Stimulated activated CD8-positive, alpha-beta memory T cell treated with anti-CD3 and anti-CD28 coated beads, Interleukin-7, amount 100 ng/mL, for 4 hours (primary cell): ENCODE data around the gene MFRP.

Experiments used
- DNase-seq, 2 donors: peaks; one replicate each; pipeline ENCODE4 v3.0.0-alpha.2; 2020; ENCODE audit warnings: low read depth in 2 of 2

The MFRP gene

GRCh38 chr11:119318240-119319135 is 28.0 kb downstream of the MFRP start:
- no peak for DNase-seq

GRCh38 chr11:119317592-119318239 is 28.8 kb downstream of the MFRP start:
- DNase-seq = no peak

GRCh38 chr11:119316729-119317591 is 29.5 kb downstream of the MFRP start, which contains the start of gene MCAM:
Gene MCAM, minus strand, starts transcription at chr11:119317130. Its CDS starts 29 bp downstream, at chr11:119317101.
- DNase-seq = no peak

- no peak for DNase-seq
These were observed 30.3 kb downstream of the MFRP start for GRCh38 chr11:119316016-119316728.

GRCh38 chr11:119315131-119316015 is 31.1 kb downstream of the MFRP start:
- peak in 1 of 2 donors; percentile 57 for DNase-seq

- DNase-seq = no peak
These were observed 31.8 kb downstream of the MFRP start for GRCh38 chr11:119314726-119315125.

- DNase-seq = no peak
These were observed 35.8 kb downstream of the MFRP start for GRCh38 chr11:119310682-119311052.

GRCh38 chr11:119309953-119310681 is 36.4 kb downstream of the MFRP start:
- no peak for DNase-seq

GRCh38 chr11:119309411-119309810 is 37.1 kb downstream of the MFRP start:
- DNase-seq = no peak

- no peak for DNase-seq
These were observed 38.5 kb downstream of the MFRP start for GRCh38 chr11:119307974-119308373.

GRCh38 chr11:119307219-119307618 is 39.3 kb downstream of the MFRP start:
- no peak for DNase-seq

GRCh38 chr11:119306373-119306890 is 40.1 kb downstream of the MFRP start:
- DNase-seq = no peak

- DNase-seq = no peak
These were observed 40.7 kb downstream of the MFRP start for GRCh38 chr11:119305556-119306372.

GRCh38 chr11:119303227-119303718 is 43.2 kb downstream of the MFRP start:
- no peak for DNase-seq

GRCh38 chr11:119300198-119300964 is 46.1 kb downstream of the MFRP start:
- DNase-seq = no peak

- DNase-seq = no peak
These were observed 47.1 kb downstream of the MFRP start for GRCh38 chr11:119299416-119299815.

GRCh38 chr11:119298726-119299125 is 47.8 kb downstream of the MFRP start:
- no peak for DNase-seq

GRCh38 chr11:119297938-119298337 is 48.6 kb downstream of the MFRP start:
- DNase-seq = no peak
